Neural cell (in vitro differentiated cells): ENCODE results near the gene PLSCR2. TPM values are rescaled to one million over a fixed set of nuclear protein-coding genes. Genes with fewer than 3 reads are reported as not detected.

Source experiments
- H2AFZ ChIP-seq: fragments of 200-600, 300-800 bp; sonication (generic), shearing (Covaris generic); 2 replicates; pipeline ENCODE4 v1.6.0; 2014; ENCODE audit warnings: low read depth, mild to moderate bottlenecking, antibody characterized with exemption, low read length, moderate library complexity
- H3F3A ChIP-seq: fragments of 200-600 bp; shearing (Covaris generic); 2 replicates; pipeline ENCODE4 v1.6.1; 2016; ENCODE audit warnings: mild to moderate bottlenecking, moderate library complexity, mixed read lengths, antibody characterized with exemption, low read length; ENCODE audit not compliant: insufficient read depth, poor library complexity, severe bottlenecking
- H3K27ac ChIP-seq: fragments of 200-600, 300-800 bp; sonication (generic), shearing (Covaris generic); 2 replicates; pipeline ENCODE4 v1.5.1; 2014; ENCODE audit warnings: mild to moderate bottlenecking, low read length, moderate library complexity
- H3K27me3 ChIP-seq: fragments of 300-800, 200-600 bp; sonication (generic), shearing (Covaris generic); 2 replicates; pipeline ENCODE4 v1.6.0; 2014; ENCODE audit warnings: mild to moderate bottlenecking, low read depth, low read length, moderate library complexity; ENCODE audit not compliant: insufficient read depth
- H3K36me3 ChIP-seq: fragments of 300-800, 200-600 bp; sonication (generic), shearing (Covaris generic); 2 replicates; pipeline ENCODE4 v1.5.1; 2014; ENCODE audit warnings: mild to moderate bottlenecking, antibody characterized with exemption, low read length, moderate library complexity; ENCODE audit not compliant: insufficient read depth
- H3K4me2 ChIP-seq: fragments of 300-800, 200-600 bp; sonication (generic), shearing (Covaris generic); 2 replicates; pipeline ENCODE4 v1.6.0; 2014; ENCODE audit warnings: mild to moderate bottlenecking, low read length
- H3K4me3 ChIP-seq: fragments of 300-800, 200-600 bp; sonication (generic), shearing (Covaris generic); 2 replicates; pipeline ENCODE4 v1.5.1; 2014; ENCODE audit warnings: mild to moderate bottlenecking, low read length, moderate library complexity
- H3K79me2 ChIP-seq: fragments of 200-600 bp; shearing (Covaris generic); replicated peaks from 2 replicates; pipeline ENCODE4 v1.6.0; 2014; ENCODE audit warnings: mild to moderate bottlenecking, low read length, moderate library complexity; ENCODE audit not compliant: insufficient read depth
- H3K9ac ChIP-seq: fragments of 300-800, 200-600 bp; sonication (generic), shearing (Covaris generic); 2 replicates; pipeline ENCODE4 v1.6.1; 2016; ENCODE audit warnings: mild to moderate bottlenecking, low read length, mixed read lengths
- H3K9me2 ChIP-seq: fragments of 200-600 bp; shearing (Covaris generic); 2 replicates; pipeline ENCODE4 v1.6.1; 2016; ENCODE audit warnings: mild to moderate bottlenecking, low read length, mixed read lengths; ENCODE audit not compliant: insufficient read depth
- H3K9me3 ChIP-seq: fragments of 200-600, 300-800 bp; sonication (generic), shearing (Covaris generic); 2 replicates; pipeline ENCODE4 v1.6.1; 2016; ENCODE audit warnings: mild to moderate bottlenecking, mixed run types, low read length, moderate library complexity, mixed read lengths
- H4K20me1 ChIP-seq: fragments of 200-600 bp; shearing (Covaris generic); 2 replicates; pipeline ENCODE4 v1.6.1; 2016; ENCODE audit warnings: mild to moderate bottlenecking, mixed run types; ENCODE audit not compliant: insufficient read depth
- EP300 ChIP-seq: fragments of 450-650 bp; conservative IDR thresholded peaks from 2 replicates; pipeline ENCODE4 v1.6.1; 2014; ENCODE audit warnings: antibody characterized with exemption, mild to moderate bottlenecking, moderate library complexity; ENCODE audit not compliant: poor library complexity, severe bottlenecking
- EZH2 ChIP-seq: fragments of 200-600, 300-800 bp; shearing (Covaris generic), sonication (generic); IDR thresholded peaks from 2 replicates; pipeline ENCODE4 v1.6.1; 2014; ENCODE audit warnings: antibody characterized with exemption, low read length, borderline replicate concordance, mild to moderate bottlenecking; ENCODE audit not compliant: insufficient read depth, poor library complexity, severe bottlenecking
- MXI1 ChIP-seq: fragments of 450-650 bp; conservative IDR thresholded peaks from 2 replicates; pipeline ENCODE4 v1.6.1; 2014; ENCODE audit warnings: antibody characterized with exemption, mild to moderate bottlenecking; ENCODE audit not compliant: poor library complexity, severe bottlenecking
- POLR2AphosphoS5 ChIP-seq: IDR thresholded peaks from 2 replicates; pipeline ENCODE4 v1.6.1; 2012
- RAD21 ChIP-seq: fragments of 450-650 bp; conservative IDR thresholded peaks from 2 replicates; pipeline ENCODE4 v1.6.1; 2014; ENCODE audit warnings: antibody characterized with exemption, mild to moderate bottlenecking, moderate library complexity
- SMC3 ChIP-seq: fragments of 450-650 bp; conservative IDR thresholded peaks from 2 replicates; pipeline ENCODE4 v1.6.1; 2014; ENCODE audit warnings: antibody characterized with exemption, mild to moderate bottlenecking, moderate library complexity; ENCODE audit not compliant: poor library complexity
- TAF1 ChIP-seq: IDR thresholded peaks from 2 replicates; pipeline ENCODE4 v1.6.1; 2012; ENCODE audit warnings: low read depth
- polyA plus RNA-seq: library from polyadenylated mRNA; depleted of rRNA; stranded (reverse); fragments of >200 nt; gene quantifications from 2 replicates; pipeline ENCODE4 v1.2.3, GENCODE V29; 2014
- TF ChIP-seq, protein P1 (sequence below): fragments of 450-650 bp; IDR thresholded peaks from 2 replicates; pipeline ENCODE4 v1.5.1; 2014; ENCODE audit warnings: antibody characterized with exemption, mild to moderate bottlenecking, moderate library complexity; ENCODE audit not compliant: poor library complexity, severe bottlenecking
- TF ChIP-seq, protein P2 (sequence below): IDR thresholded peaks from 2 replicates; pipeline ENCODE4 v1.6.1; 2012; ENCODE audit warnings: borderline replicate concordance

The PLSCR2 gene
- polyA plus RNA-seq, 1 donor from 2014 or later = not detected

DNA sequence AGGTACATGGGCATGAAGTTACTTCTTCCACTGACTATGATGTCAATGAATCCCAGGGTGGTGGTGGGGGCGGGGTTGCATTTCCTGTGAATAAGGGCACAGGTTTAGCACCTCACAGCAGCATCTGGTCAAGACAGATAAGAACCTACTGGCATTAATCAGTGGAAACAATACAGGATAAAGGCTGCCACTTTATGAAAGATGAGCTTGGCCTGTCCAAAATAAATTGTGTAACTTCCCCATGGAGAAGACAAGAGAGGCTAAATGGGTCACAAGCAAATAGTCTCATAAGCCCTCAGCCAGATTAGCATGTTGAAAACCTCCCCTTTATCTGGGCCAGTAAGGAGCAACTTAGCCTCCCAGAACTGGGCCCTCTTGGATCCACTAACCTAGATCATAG, 27.4 kb upstream of the PLSCR2 start:
- H4K20me1 ChIP-seq = no peaks in the 10 kb centered on the region
- TF ChIP-seq, protein P1, sequence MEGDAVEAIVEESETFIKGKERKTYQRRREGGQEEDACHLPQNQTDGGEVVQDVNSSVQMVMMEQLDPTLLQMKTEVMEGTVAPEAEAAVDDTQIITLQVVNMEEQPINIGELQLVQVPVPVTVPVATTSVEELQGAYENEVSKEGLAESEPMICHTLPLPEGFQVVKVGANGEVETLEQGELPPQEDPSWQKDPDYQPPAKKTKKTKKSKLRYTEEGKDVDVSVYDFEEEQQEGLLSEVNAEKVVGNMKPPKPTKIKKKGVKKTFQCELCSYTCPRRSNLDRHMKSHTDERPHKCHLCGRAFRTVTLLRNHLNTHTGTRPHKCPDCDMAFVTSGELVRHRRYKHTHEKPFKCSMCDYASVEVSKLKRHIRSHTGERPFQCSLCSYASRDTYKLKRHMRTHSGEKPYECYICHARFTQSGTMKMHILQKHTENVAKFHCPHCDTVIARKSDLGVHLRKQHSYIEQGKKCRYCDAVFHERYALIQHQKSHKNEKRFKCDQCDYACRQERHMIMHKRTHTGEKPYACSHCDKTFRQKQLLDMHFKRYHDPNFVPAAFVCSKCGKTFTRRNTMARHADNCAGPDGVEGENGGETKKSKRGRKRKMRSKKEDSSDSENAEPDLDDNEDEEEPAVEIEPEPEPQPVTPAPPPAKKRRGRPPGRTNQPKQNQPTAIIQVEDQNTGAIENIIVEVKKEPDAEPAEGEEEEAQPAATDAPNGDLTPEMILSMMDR = no peak
- no peak for TF ChIP-seq SMC3
- no peak for TF ChIP-seq EP300
- no peak for TF ChIP-seq MXI1
- TF ChIP-seq RAD21 = no peak

DNA sequence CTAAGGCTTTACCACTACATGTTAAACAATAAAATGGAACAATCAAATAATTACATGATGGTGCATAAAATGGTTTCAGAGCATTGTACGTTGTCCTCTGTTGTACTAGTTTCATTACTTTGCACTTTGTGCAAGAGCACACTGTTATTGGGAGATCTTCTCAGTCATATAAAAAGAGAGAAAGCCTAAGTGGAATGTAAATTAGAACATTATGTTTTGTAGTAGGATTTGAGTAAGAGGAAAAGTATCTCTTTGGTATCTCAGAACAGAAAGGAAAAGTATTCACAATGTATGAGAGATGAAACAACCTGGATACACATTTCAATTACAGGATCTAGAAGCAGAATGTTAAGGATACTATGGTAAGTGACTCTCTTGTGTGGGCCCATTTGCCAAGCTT, 26.9 kb upstream of the PLSCR2 start:
- Histone ChIP-seq H3K4me2 (no peak overlapping the region), H3K9ac (no peak overlapping the region), H3K9me2 (no peaks in the 10 kb centered on the region), H3K79me2 (no peaks in the 10 kb centered on the region), H4K20me1 (no peaks in the 10 kb centered on the region), H3K27ac (no peak overlapping the region), H3F3A (no peaks in the 10 kb centered on the region), H3K4me3 (no peak overlapping the region), H2AFZ (no peak overlapping the region), H3K9me3 (no peaks in the 10 kb centered on the region), H3K27me3 (no peaks in the 10 kb centered on the region), H3K36me3 (no peaks in the 10 kb centered on the region)
- TF ChIP-seq EZH2 (no peak), EP300 (no peak), RAD21 (no peak), SMC3 (no peak), POLR2AphosphoS5 (no peak), TAF1 (no peak), MXI1 (no peak)
- TF ChIP-seq, protein P2, sequence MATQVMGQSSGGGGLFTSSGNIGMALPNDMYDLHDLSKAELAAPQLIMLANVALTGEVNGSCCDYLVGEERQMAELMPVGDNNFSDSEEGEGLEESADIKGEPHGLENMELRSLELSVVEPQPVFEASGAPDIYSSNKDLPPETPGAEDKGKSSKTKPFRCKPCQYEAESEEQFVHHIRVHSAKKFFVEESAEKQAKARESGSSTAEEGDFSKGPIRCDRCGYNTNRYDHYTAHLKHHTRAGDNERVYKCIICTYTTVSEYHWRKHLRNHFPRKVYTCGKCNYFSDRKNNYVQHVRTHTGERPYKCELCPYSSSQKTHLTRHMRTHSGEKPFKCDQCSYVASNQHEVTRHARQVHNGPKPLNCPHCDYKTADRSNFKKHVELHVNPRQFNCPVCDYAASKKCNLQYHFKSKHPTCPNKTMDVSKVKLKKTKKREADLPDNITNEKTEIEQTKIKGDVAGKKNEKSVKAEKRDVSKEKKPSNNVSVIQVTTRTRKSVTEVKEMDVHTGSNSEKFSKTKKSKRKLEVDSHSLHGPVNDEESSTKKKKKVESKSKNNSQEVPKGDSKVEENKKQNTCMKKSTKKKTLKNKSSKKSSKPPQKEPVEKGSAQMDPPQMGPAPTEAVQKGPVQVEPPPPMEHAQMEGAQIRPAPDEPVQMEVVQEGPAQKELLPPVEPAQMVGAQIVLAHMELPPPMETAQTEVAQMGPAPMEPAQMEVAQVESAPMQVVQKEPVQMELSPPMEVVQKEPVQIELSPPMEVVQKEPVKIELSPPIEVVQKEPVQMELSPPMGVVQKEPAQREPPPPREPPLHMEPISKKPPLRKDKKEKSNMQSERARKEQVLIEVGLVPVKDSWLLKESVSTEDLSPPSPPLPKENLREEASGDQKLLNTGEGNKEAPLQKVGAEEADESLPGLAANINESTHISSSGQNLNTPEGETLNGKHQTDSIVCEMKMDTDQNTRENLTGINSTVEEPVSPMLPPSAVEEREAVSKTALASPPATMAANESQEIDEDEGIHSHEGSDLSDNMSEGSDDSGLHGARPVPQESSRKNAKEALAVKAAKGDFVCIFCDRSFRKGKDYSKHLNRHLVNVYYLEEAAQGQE = no peak
- TF ChIP-seq, protein P1 = no peak

More for the DNA sequence above, 27.4 kb upstream of the PLSCR2 start:
- Histone ChIP-seq H3K9ac (no peak overlapping the region), H3K36me3 (no peaks in the 10 kb centered on the region), H3K27ac (no peak overlapping the region), H3K9me3 (no peaks in the 10 kb centered on the region), H3K9me2 (no peaks in the 10 kb centered on the region), H3K79me2 (no peaks in the 10 kb centered on the region), H3K4me2 (no peak overlapping the region), H3K4me3 (no peak overlapping the region), H3F3A (no peaks in the 10 kb centered on the region), H3K27me3 (no peaks in the 10 kb centered on the region), H2AFZ (no peak overlapping the region)
